PC-3 (cell line): Measurements from ENCODE around the gene RGL2.

ENCODE experiments used
- CTCF ChIP-seq: fragments of 300-600 bp; sonication (generic); conservative IDR thresholded peaks from 2 replicates; pipeline ENCODE4 v1.5.1; 2017; ENCODE audit warnings: antibody characterized with exemption, low read depth, mild to moderate bottlenecking, low read length
- EZH2 ChIP-seq: fragments of 300-600 bp; sonication (generic); IDR thresholded peaks from one replicate; pipeline ENCODE4 v1.6.1; 2017; ENCODE audit warnings: antibody characterized with exemption, mild to moderate bottlenecking, low read length; ENCODE audit not compliant: unreplicated experiment

- TF ChIP-seq CTCF, result no peak
- no peak for TF ChIP-seq EZH2
Measured at GRCh38 chr6:33314515-33314942, 15.8 kb upstream of the RGL2 start.
